NT2/D1 (cell line): ENCODE results near the gene HHATL.

Source experiments
- SUZ12 ChIP-seq: IDR thresholded peaks from 2 replicates; pipeline ENCODE4 v1.6.1; 2011; ENCODE audit not compliant: insufficient read length, insufficient read depth; ENCODE audit errors: extremely low read depth
- YY1 ChIP-seq: IDR thresholded peaks from 2 replicates; pipeline ENCODE4 v1.6.1; 2011; ENCODE audit not compliant: insufficient read length, insufficient read depth
- ZNF274 ChIP-seq: IDR thresholded peaks from 2 replicates; pipeline ENCODE4 v1.6.1; 2011; ENCODE audit warnings: mild to moderate bottlenecking, low read depth, low read length

- TF ChIP-seq YY1, result no peak
- no peak for TF ChIP-seq ZNF274
- no peak for TF ChIP-seq SUZ12
Measured at GRCh38 chr3:42659451-42660130, 43.0 kb downstream of the HHATL start.
